ENCODE data around the gene TSHZ2. TPM values are rescaled to one million over a fixed set of nuclear protein-coding genes. Genes with fewer than 3 reads are reported as not detected.
A peak's percentile ranks its signal among the peaks of the same experiment; 100 is the strongest.

Gene TSHZ2
- total and polyA plus RNA-seq, 5 donors from 2014 or later: 1.00 to 41.7 (median 2.1) TPM

GRCh38 chr20:53390770-53391169 lies 418.6 kb downstream of the TSHZ2 start:
- Histone ChIP-seq H3K4me3 (ENCODE audit: low read depth, low read length) (no peak overlapping the region), H3K36me3 (ENCODE audit: control insufficient read depth, insufficient read depth, low read length) (no peaks in the 10 kb centered on the region), H3K27me3 (ENCODE audit: control insufficient read depth, insufficient read depth, low read length) (no peaks in the 10 kb centered on the region), H3K27ac (ENCODE audit: insufficient read depth, low read length, poor library complexity, severe bottlenecking) (no peak overlapping the region), H3K9me3 (ENCODE audit: control insufficient read depth in 2 of 2, low read length in 2 of 2) (no peaks in the 10 kb centered on the region), H3K4me1 (ENCODE audit: control insufficient read depth, insufficient read depth, low read length, poor library complexity, severe bottlenecking) (no peaks in the 10 kb centered on the region)
- peaks cover 0 to 9% (median 3%) of the 10 kb centered on the region in 4 donors for H3K4me1 Mint-ChIP-seq
- H3K9me3 Mint-ChIP-seq: peaks cover 0 to 3% (median 0%) of the 10 kb centered on the region in 7 donors
- no peak overlapping the region for H3K27ac Mint-ChIP-seq
- ATAC-seq (ENCODE audit: low read depth in 2 of 2) (no peak), DNase-seq (no peak)
- no peaks in the 10 kb centered on the region for H3K27me3 Mint-ChIP-seq
- H3K4me3 Mint-ChIP-seq: no peak overlapping the region
- no peaks in the 10 kb centered on the region for H3K36me3 Mint-ChIP-seq

GRCh38 chr20:53394433-53394832 lies 422.3 kb downstream of the TSHZ2 start:
- no peaks in the 10 kb centered on the region for H3K9me3 ChIP-seq (ENCODE audit: control insufficient read depth in 2 of 2, low read length in 2 of 2)
- H3K4me3 ChIP-seq (ENCODE audit: low read depth, low read length): no peak overlapping the region
- H3K4me3 Mint-ChIP-seq: no peak overlapping the region
- no peak overlapping the region for H3K27ac Mint-ChIP-seq
- H3K27me3 Mint-ChIP-seq: no peaks in the 10 kb centered on the region
- no peak for ATAC-seq (ENCODE audit: low read depth in 2 of 2)
- H3K4me1 ChIP-seq (ENCODE audit: control insufficient read depth, insufficient read depth, low read length, poor library complexity, severe bottlenecking): no peaks in the 10 kb centered on the region
- peaks cover 0 to 3% (median 0%) of the 10 kb centered on the region in 7 donors for H3K9me3 Mint-ChIP-seq
- peaks cover 0 to 4% (median 0%) of the 10 kb centered on the region in 4 donors for H3K4me1 Mint-ChIP-seq
- H3K36me3 Mint-ChIP-seq: no peaks in the 10 kb centered on the region
- H3K27me3 ChIP-seq (ENCODE audit: control insufficient read depth, insufficient read depth, low read length): no peaks in the 10 kb centered on the region
- no peak for DNase-seq
- no peaks in the 10 kb centered on the region for H3K36me3 ChIP-seq (ENCODE audit: control insufficient read depth, insufficient read depth, low read length)
- no peak overlapping the region for H3K27ac ChIP-seq (ENCODE audit: insufficient read depth, low read length, poor library complexity, severe bottlenecking)

DNA sequence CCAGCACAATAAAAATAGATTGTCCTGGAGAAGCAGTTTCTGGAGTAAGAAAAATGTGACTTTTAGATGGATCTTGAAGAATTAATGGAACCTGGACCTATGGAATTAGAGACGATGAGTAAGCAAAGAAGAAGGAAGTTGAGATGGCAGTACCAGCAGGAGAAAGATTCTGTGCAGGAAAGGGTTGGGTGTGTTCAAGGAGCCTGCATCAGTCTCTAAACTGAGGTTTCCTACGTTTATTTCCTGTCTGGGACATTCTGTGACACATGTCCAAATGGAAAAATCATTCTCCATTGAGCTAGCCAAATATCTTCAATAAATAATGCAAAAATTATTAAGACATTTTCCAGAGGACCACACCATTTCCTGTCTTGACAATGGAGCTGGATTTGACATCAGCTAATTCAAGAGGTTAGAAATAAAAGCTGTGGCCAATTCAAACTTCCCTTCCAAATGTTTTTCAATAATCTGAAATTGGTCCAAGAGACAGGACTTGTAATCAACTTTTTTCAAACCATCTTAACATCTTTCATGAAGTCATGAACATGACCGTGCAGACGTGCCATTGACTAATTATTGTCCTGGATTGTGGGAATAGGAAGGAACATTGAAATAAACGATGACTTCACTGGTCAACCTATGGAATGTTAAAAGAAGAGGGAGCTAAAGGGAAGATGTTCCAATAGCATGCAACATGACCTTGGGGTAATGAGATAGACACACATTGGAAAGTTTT lies 423.2 kb downstream of the TSHZ2 start:
- no peaks in the 10 kb centered on the region for H3K36me3 Mint-ChIP-seq
- Histone ChIP-seq H3K27ac (ENCODE audit: insufficient read depth, low read length, poor library complexity, severe bottlenecking) (no peak overlapping the region), H3K4me3 (ENCODE audit: low read depth, low read length) (no peak overlapping the region), H3K4me1 (ENCODE audit: control insufficient read depth, insufficient read depth, low read length, poor library complexity, severe bottlenecking) (no peaks in the 10 kb centered on the region), H3K9me3 (ENCODE audit: control insufficient read depth in 2 of 2, low read length in 2 of 2) (no peaks in the 10 kb centered on the region), H3K36me3 (ENCODE audit: control insufficient read depth, insufficient read depth, low read length) (no peaks in the 10 kb centered on the region), H3K27me3 (ENCODE audit: control insufficient read depth, insufficient read depth, low read length) (no peaks in the 10 kb centered on the region)
- no peaks in the 10 kb centered on the region for H3K27me3 Mint-ChIP-seq
- ATAC-seq (ENCODE audit: low read depth in 2 of 2): no peak
- H3K4me1 Mint-ChIP-seq: peaks cover 0 to 2% (median 0%) of the 10 kb centered on the region in 4 donors
- DNase-seq: no peak
- no peak overlapping the region for H3K4me3 Mint-ChIP-seq
- H3K27ac Mint-ChIP-seq: no peak overlapping the region
- peaks cover 0 to 3% (median 0%) of the 10 kb centered on the region in 7 donors for H3K9me3 Mint-ChIP-seq

DNA sequence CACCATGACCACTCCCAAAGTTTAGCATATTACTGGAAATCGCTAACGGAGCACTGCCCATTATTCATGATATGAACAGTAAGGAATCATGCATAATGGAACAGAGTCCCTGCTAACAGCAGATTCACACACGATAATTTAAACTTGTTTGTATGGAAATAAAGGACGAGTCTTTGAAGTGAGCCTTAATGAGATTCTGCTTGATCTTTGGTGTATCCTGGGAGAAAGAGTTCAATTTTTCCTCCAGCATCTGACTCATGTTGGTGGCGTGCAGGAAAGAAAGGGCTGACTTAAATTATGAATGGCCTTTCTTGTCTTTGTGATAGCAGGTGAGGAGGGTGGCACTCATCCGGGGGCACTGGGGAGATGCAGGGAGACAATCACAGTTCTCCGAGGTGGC lies 426.9 kb downstream of the TSHZ2 start:
- Histone ChIP-seq H3K27ac (ENCODE audit: insufficient read depth, low read length, poor library complexity, severe bottlenecking) (no peak overlapping the region), H3K9me3 (ENCODE audit: control insufficient read depth in 2 of 2, low read length in 2 of 2) (no peaks in the 10 kb centered on the region), H3K36me3 (ENCODE audit: control insufficient read depth, insufficient read depth, low read length) (no peaks in the 10 kb centered on the region), H3K4me3 (ENCODE audit: low read depth, low read length) (no peak overlapping the region), H3K27me3 (ENCODE audit: control insufficient read depth, insufficient read depth, low read length) (no peaks in the 10 kb centered on the region), H3K4me1 (ENCODE audit: control insufficient read depth, insufficient read depth, low read length, poor library complexity, severe bottlenecking) (no peaks in the 10 kb centered on the region)
- peaks cover 0 to 3% (median 2%) of the 10 kb centered on the region in 4 donors for H3K4me1 Mint-ChIP-seq
- ATAC-seq (ENCODE audit: low read depth in 2 of 2): no peak
- H3K9me3 Mint-ChIP-seq: peaks cover 1 to 10% (median 4%) of the 10 kb centered on the region in 7 donors
- no peaks in the 10 kb centered on the region for H3K36me3 Mint-ChIP-seq
- H3K27me3 Mint-ChIP-seq: peaks cover 4% of the 10 kb centered on the region
- no peak for DNase-seq
- no peak overlapping the region for H3K27ac Mint-ChIP-seq
- no peak overlapping the region for H3K4me3 Mint-ChIP-seq

GRCh38 chr20:53399592-53400335 lies 427.6 kb downstream of the TSHZ2 start:
- Histone ChIP-seq H3K9me3 (ENCODE audit: control insufficient read depth in 2 of 2, low read length in 2 of 2) (no peaks in the 10 kb centered on the region), H3K4me3 (ENCODE audit: low read depth, low read length) (no peak overlapping the region), H3K4me1 (ENCODE audit: control insufficient read depth, insufficient read depth, low read length, poor library complexity, severe bottlenecking) (no peaks in the 10 kb centered on the region), H3K27me3 (ENCODE audit: control insufficient read depth, insufficient read depth, low read length) (no peaks in the 10 kb centered on the region), H3K36me3 (ENCODE audit: control insufficient read depth, insufficient read depth, low read length) (no peaks in the 10 kb centered on the region), H3K27ac (ENCODE audit: insufficient read depth, low read length, poor library complexity, severe bottlenecking) (no peak overlapping the region)
- DNase-seq: no peak
- no peak overlapping the region for H3K27ac Mint-ChIP-seq
- H3K4me3 Mint-ChIP-seq: no peak overlapping the region
- no peak for ATAC-seq (ENCODE audit: low read depth in 2 of 2)
- H3K27me3 Mint-ChIP-seq: peaks cover 4% of the 10 kb centered on the region
- peaks cover 0 to 3% (median 2%) of the 10 kb centered on the region in 4 donors for H3K4me1 Mint-ChIP-seq
- no peaks in the 10 kb centered on the region for H3K36me3 Mint-ChIP-seq
- peaks cover 1 to 10% (median 4%) of the 10 kb centered on the region in 7 donors for H3K9me3 Mint-ChIP-seq

- no peak overlapping the region for H3K4me3 Mint-ChIP-seq
- H3K36me3 Mint-ChIP-seq: no peaks in the 10 kb centered on the region
Measured at GRCh38 chr20:53402233-53403005, 430.3 kb downstream of the TSHZ2 start.

DNA sequence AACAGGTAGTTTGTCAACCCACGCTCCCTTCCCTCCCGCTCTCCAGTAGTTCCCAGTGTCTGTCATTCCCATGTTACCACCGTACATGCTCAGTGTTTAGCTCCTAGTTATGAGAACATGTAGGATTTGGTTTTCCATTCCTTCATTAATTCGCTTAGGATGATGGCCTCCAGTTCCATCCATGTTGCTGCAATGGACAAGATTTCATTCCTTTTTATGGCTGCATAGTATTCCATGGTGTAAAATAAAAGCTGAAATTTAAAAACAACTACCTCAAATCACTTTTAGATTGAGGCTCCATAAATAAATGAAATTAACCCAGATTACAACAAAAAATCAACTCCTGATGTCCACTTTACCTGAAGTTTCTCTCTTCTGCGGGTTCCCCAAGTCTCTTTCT lies 430.9 kb downstream of the TSHZ2 start:
- Mint-ChIP-seq H3K27me3 (peaks cover 13% of the 10 kb centered on the region), H3K27ac (no peak overlapping the region), H3K9me3 (peaks cover 1 to 10% (median 4%) of the 10 kb centered on the region in 7 donors)

More at GRCh38 chr20:53402233-53403005, 430.3 kb downstream of the TSHZ2 start:
- Histone ChIP-seq H3K9me3 (ENCODE audit: control insufficient read depth in 2 of 2, low read length in 2 of 2) (no peaks in the 10 kb centered on the region), H3K27ac (ENCODE audit: insufficient read depth, low read length, poor library complexity, severe bottlenecking) (no peak overlapping the region), H3K36me3 (ENCODE audit: control insufficient read depth, insufficient read depth, low read length) (no peaks in the 10 kb centered on the region), H3K27me3 (ENCODE audit: control insufficient read depth, insufficient read depth, low read length) (no peaks in the 10 kb centered on the region), H3K4me3 (ENCODE audit: low read depth, low read length) (no peak overlapping the region), H3K4me1 (ENCODE audit: control insufficient read depth, insufficient read depth, low read length, poor library complexity, severe bottlenecking) (no peaks in the 10 kb centered on the region)
- DNase-seq (peak in 1 of 3 donors; percentile 7), ATAC-seq (ENCODE audit: low read depth in 2 of 2) (peak in 1 of 2 donors; percentile 47)
- H3K9me3 Mint-ChIP-seq: peaks cover 1 to 10% (median 4%) of the 10 kb centered on the region in 7 donors
- peaks cover 0 to 3% (median 2%) of the 10 kb centered on the region in 4 donors for H3K4me1 Mint-ChIP-seq
- H3K27ac Mint-ChIP-seq: no peak overlapping the region
- peaks cover 10% of the 10 kb centered on the region for H3K27me3 Mint-ChIP-seq

More for the DNA sequence above, 430.9 kb downstream of the TSHZ2 start:
- H3K9me3 ChIP-seq (ENCODE audit: control insufficient read depth in 2 of 2, low read length in 2 of 2): no peaks in the 10 kb centered on the region
- Mint-ChIP-seq H3K4me3 (no peak overlapping the region), H3K36me3 (no peaks in the 10 kb centered on the region), H3K4me1 (peaks cover 0 to 3% (median 2%) of the 10 kb centered on the region in 4 donors)
- H3K27me3 ChIP-seq (ENCODE audit: control insufficient read depth, insufficient read depth, low read length): no peaks in the 10 kb centered on the region
- H3K36me3 ChIP-seq (ENCODE audit: control insufficient read depth, insufficient read depth, low read length): no peaks in the 10 kb centered on the region
- no peaks in the 10 kb centered on the region for H3K4me1 ChIP-seq (ENCODE audit: control insufficient read depth, insufficient read depth, low read length, poor library complexity, severe bottlenecking)
- H3K27ac ChIP-seq (ENCODE audit: insufficient read depth, low read length, poor library complexity, severe bottlenecking): no peak overlapping the region
- ATAC-seq (ENCODE audit: low read depth in 2 of 2) (no peak), DNase-seq (no peak)
- H3K4me3 ChIP-seq (ENCODE audit: low read depth, low read length): no peak overlapping the region
